CD1c-positive myeloid dendritic cell (primary cell): Measurements from ENCODE around the gene FOXO1.
"Not testable (repeated sequence)": the region's sequence is repeated elsewhere in the genome, so short reads cannot be mapped to it uniquely, and the experiment has no call there.

Experiments
- DNase-seq: peaks from one replicate; pipeline ENCODE4 v3.0.0-alpha.2; 2016; ENCODE audit errors: extremely low spot score

FOXO1 gene

GRCh38 chr13:40666045-40666932, at the start of gene FOXO1:
Gene FOXO1 (minus strand): TSS chr13:40666641. CDS start chr13:40666212, 429 bp downstream.
- peak; percentile 95 for DNase-seq

GRCh38 chr13:40714433-40714832, 48.0 kb upstream of the FOXO1 start:
- not testable (repeated sequence) for DNase-seq

- no peak for DNase-seq
Observed at GRCh38 chr13:40706439-40706838, 40.0 kb upstream of the FOXO1 start.

DNA sequence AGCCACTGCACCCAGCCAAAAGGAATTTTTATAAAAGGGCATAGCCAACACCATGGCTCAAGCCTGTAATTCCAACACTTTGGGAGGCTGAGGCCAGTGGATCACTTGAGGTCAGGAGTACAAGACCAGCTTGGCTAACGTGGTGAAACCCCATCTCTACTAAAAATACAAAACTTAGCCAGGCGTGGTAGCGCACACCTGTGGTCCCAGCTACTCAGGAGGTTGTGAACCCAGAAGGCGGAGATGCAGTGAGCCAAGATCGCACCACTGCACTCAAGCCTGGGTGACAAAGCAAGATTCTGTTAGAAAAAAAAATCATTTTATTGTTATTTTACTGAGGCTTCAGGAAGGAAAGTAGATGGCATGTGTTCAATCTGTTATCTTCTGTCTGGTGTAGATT, 31.3 kb upstream of the FOXO1 start:
- no peak for DNase-seq

GRCh38 chr13:40694426-40694825, 28.0 kb upstream of the FOXO1 start:
- DNase-seq = no peak

DNA sequence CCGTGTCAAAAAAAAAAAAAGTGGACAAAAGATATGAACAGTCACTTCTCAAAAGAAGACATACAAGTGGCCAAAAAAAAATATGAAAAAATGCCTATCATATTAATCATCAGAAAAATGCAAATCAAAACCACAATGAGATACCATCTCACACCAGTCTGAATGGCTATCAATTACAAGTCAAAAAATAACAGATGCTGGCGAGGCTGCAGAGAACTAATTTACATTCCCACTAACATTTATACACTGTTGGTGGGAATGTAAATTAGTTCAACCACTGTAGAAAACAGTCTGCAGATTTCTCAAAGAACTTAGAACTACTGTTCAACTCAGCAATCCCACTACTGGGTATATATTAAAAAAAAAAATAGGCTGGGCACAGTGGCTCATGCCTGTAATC, 26.5 kb upstream of the FOXO1 start:
- DNase-seq = no peak

DNA sequence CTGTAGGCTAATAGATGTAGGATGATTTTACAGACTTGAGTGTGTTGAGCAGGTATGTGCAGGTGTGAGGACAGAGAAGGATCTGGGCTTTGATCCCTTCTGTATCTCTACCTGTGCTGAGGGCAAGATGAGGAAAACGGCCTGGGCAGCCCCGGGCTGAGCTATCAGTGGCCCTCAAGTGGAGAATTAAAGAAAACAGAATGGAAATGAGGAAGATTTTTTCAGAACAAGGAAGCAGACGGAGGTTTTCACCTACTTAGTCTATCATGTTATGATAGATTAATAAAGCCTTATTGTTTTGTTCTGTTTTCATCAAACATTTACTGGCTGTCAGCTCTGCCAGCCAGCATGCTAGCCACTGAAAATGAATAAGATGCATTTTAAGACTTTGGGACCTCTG, 22.3 kb upstream of the FOXO1 start:
- no peak for DNase-seq

DNA sequence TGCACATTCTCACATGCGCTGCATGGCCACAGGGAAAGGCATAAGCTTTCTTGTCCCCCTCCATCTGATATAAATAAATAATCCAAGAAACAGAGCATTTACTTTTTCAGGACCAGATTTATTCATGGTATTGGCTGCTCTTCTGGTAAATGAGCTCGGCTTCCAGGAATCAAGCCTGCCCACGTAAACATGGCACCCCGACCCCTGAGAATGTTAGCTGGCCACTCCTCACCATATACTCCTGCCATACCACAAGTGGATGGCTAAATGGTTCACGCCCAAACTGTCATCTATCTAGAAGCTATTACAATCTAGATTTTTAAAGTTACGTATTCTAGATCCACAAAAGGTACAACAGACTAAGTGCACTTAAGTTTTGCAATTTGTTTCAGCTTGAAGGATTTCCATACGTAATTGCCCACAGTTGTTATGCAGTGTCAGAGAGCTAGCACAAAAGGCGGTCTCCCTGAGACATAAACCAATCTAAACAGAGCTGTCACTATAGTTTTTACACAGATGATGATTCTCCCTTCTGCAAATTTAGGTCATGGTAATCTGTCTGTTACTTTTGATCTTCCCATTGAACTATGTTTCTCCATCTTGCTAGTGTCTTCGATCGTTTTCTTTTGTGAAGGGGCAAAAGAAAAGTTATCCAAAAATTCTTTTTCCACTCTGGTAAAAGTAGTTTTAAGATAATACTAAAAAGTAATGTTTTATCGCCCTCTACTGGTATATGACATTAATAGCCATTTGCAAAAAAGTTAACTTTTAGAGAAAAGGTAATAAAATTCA, 16.2 kb upstream of the FOXO1 start:
- peak; percentile 77 for DNase-seq

- DNase-seq = no peak
Observed at GRCh38 chr13:40681341-40682146, 15.1 kb upstream of the FOXO1 start.

GRCh38 chr13:40680659-40681323, 14.3 kb upstream of the FOXO1 start:
- no peak for DNase-seq

DNA sequence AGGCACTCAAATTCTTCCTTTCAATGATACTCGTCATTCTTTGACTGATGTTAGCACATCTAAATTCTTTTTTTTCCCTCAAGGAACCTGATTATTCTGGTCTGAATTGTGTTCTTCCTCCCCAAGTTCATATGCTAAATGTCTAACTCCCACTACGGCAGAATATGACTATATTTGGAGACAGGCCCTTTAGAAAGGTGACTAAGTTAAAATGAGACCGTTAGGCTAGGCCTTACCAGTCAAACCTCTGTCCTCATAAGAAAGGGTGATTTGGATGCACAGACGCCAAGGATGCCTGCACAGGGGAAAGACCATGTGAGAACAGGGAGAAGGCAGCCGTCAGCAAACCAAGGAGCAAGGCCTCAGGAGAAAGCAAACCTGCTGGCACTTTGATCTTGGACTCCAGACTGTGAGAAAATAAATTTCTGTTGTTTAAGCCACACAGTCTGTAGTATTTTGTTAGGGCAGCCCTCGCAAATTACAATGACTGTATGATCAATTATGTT, 13.1 kb upstream of the FOXO1 start:
- DNase-seq = no peak

GRCh38 chr13:40677064-40677463, 10.6 kb upstream of the FOXO1 start:
- DNase-seq = no peak

DNA sequence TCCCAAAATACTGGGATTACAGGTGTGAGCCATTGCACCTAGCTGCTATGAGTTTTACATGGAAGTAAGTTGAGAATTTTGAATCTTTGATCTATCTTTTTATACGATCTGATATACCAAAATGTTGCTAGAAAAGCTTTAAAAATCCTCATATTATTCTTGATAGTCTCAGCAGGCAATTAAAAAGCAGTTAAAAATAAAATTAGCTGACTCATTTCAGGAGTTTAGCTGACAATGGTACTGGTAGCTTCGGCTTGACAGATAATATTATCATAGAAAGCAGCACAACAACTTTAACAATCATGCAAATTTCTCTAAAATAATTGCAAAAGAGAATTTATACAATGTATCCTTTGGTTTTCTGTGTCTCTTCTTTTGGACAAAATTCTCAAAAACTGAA, 9.6 kb upstream of the FOXO1 start:
- no peak for DNase-seq

GRCh38 chr13:40673414-40673813, 7.0 kb upstream of the FOXO1 start:
- DNase-seq = no peak

- DNase-seq = no peak
Observed at GRCh38 chr13:40672765-40673397, 6.4 kb upstream of the FOXO1 start.

DNA sequence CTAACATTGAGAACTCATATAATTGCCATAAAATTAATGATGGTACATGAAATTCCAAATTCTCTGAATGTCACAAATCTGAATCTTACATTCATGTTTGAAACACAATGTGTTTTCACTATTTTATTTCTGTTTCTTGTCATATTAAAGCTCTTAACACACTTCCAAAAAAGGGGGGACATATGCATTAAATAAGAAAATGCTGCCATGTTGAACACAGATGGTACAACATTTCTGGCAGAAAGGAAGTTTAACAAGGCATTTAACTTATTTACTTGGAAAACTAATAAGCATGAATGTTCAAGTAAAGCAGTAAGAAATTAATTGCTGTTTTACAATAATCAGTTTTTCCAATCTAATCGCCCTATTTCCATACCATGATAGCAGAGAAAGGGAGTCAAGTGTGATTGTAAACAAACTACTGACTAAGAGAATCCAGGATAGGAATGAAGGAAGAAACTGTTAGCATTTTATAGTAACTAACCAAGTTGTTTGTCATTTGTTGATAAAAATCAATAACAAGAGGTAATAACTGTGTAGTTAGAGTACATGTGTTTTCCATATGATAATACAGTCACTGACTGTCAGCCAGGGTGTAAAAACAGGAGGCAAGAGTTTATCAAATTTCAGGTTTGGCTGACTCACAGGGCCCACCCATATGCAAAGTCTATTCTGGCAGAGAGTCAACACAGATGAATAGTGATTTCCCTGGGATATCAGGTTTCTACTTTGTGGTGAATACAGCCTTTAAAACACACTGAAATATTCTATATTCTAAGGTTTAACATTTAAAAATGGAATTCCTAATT, 5.7 kb upstream of the FOXO1 start:
- no peak for DNase-seq

- DNase-seq = no peak
Observed at GRCh38 chr13:40670307-40670706, 3.9 kb upstream of the FOXO1 start.

GRCh38 chr13:40668335-40668734, 1.9 kb upstream of the FOXO1 start:
- peak; percentile 53 for DNase-seq

GRCh38 chr13:40667622-40667978, 1.2 kb upstream of the FOXO1 start:
- DNase-seq = no peak
